Smooth muscle cell (in vitro differentiated cells): Measurements from ENCODE around the gene ACAP3. TPM values are rescaled to one million over a fixed set of nuclear protein-coding genes. Genes with fewer than 3 reads are reported as not detected.

Experiments
- DNase-seq: peaks from one replicate; lab custom pipeline; 2025; ENCODE audit not compliant: unreplicated experiment; lab: John Stamatoyannopoulos, UW
- H2AFZ ChIP-seq: fragments of 200-600 bp; sonication (generic); 2 replicates; pipeline ENCODE4 v1.6.0; 2016; ENCODE audit warnings: antibody characterized with exemption, low read depth, mild to moderate bottlenecking
- H3F3A ChIP-seq: fragments of 200-600 bp; sonication (generic); 2 replicates; pipeline ENCODE4 v1.6.0; 2017; ENCODE audit warnings: antibody characterized with exemption, low read depth
- H3K27ac ChIP-seq: fragments of 200-600 bp; sonication (generic); 2 replicates; pipeline ENCODE4 v1.5.1; 2016; ENCODE audit warnings: low read depth, mild to moderate bottlenecking
- H3K27me3 ChIP-seq: fragments of 200-600 bp; sonication (generic); 2 replicates; pipeline ENCODE4 v1.6.1; 2016; ENCODE audit warnings: low read depth, mild to moderate bottlenecking
- H3K36me3 ChIP-seq: fragments of 200-600 bp; sonication (generic); 2 replicates; pipeline ENCODE4 v1.5.1; 2016; ENCODE audit warnings: low read depth
- H3K4me1 ChIP-seq: fragments of 200-600 bp; sonication (generic); 2 replicates; pipeline ENCODE4 v1.5.1; 2016; ENCODE audit warnings: low read depth
- H3K4me2 ChIP-seq: fragments of 200-600 bp; sonication (generic); 2 replicates; pipeline ENCODE4 v1.6.0; 2016; ENCODE audit warnings: mild to moderate bottlenecking
- H3K4me3 ChIP-seq: fragments of 200-600 bp; sonication (generic); 2 replicates; pipeline ENCODE4 v1.5.1; 2016; ENCODE audit warnings: mild to moderate bottlenecking
- H3K79me2 ChIP-seq: fragments of 200-600 bp; sonication (generic); 2 replicates; pipeline ENCODE4 v1.6.0; 2016; ENCODE audit warnings: low read depth, mild to moderate bottlenecking
- H3K9ac ChIP-seq: fragments of 200-600 bp; sonication (generic); 2 replicates; pipeline ENCODE4 v1.6.0; 2016; ENCODE audit warnings: low read depth
- H3K9me3 ChIP-seq: fragments of 200-600 bp; sonication (generic); replicated peaks from 2 replicates; pipeline ENCODE4 v1.5.1; 2016; ENCODE audit warnings: low read depth
- H4K20me1 ChIP-seq: fragments of 200-600 bp; sonication (generic); 2 replicates; pipeline ENCODE4 v1.6.0; 2016; ENCODE audit warnings: low read depth
- CTCF ChIP-seq: fragments of 200-600 bp; sonication (generic); IDR thresholded peaks from 2 replicates; pipeline ENCODE4 v1.5.1; 2017; ENCODE audit warnings: borderline replicate concordance, mild to moderate bottlenecking, antibody characterized with exemption; ENCODE audit not compliant: insufficient read depth, poor library complexity, severe bottlenecking
- WGBS: methylation state at CpG from one replicate; pipeline ENCODE4 v1.1.7; 2016; ENCODE audit warnings: low lambda C conversion rate; 5-methylcytosine and 5-hydroxymethylcytosine counted together
- polyA plus RNA-seq: library from polyadenylated mRNA; unstranded; fragments of >200 nt; fragmentation: Nextera tagmentation; extraction: Ambion mirVana; gene quantifications from 2 replicates; pipeline ENCODE4 v1.2.1, GENCODE V29; 2016
- total RNA-seq: library from RNA; depleted of rRNA; stranded (reverse); fragments of >200 nt; gene quantifications from 2 replicates; pipeline ENCODE4 v1.2.3, GENCODE V29; 2014

ACAP3 gene
- total and polyA plus RNA-seq, 2 experiments from 2014 or later, result 29.9 to 63.9 TPM

- 96% methylated on average over 16 of the region's 16 CpGs for WGBS
- Histone ChIP-seq H2AFZ (no peak overlapping the region), H3F3A (peaks cover 2% of the 10 kb centered on the region), H3K4me3 (no peak overlapping the region), H3K4me1 (no peaks in the 10 kb centered on the region), H4K20me1 (peaks cover 79% of the 10 kb centered on the region), H3K36me3 (no peaks in the 10 kb centered on the region), H3K27ac (no peak overlapping the region), H3K79me2 (peaks cover 29% of the 10 kb centered on the region), H3K4me2 (no peak overlapping the region), H3K9me3 (no peaks in the 10 kb centered on the region), H3K9ac (no peak overlapping the region), H3K27me3 (no peaks in the 10 kb centered on the region)
- TF ChIP-seq CTCF, result no peak
- no peak for DNase-seq
These were observed 46.7 kb downstream of the ACAP3 start for GRCh38 chr1:1260843-1261560.

- WGBS, result 96% methylated on average over 26 of the region's 26 CpGs
- H3K27me3 ChIP-seq, result no peaks in the 10 kb centered on the region
- H3K27ac ChIP-seq, result no peak overlapping the region
- peaks cover 28% of the 10 kb centered on the region for H3K79me2 ChIP-seq
- H3K4me3 ChIP-seq, result no peak overlapping the region
- no peak overlapping the region for H3K9ac ChIP-seq
- H4K20me1 ChIP-seq, result peaks cover 84% of the 10 kb centered on the region
- no peak for DNase-seq
- H2AFZ ChIP-seq, result no peak overlapping the region
- no peak overlapping the region for H3K4me2 ChIP-seq
- H3K36me3 ChIP-seq, result no peaks in the 10 kb centered on the region
- TF ChIP-seq CTCF, result no peak
- no peaks in the 10 kb centered on the region for H3F3A ChIP-seq
- H3K4me1 ChIP-seq, result no peaks in the 10 kb centered on the region
- H3K9me3 ChIP-seq, result no peaks in the 10 kb centered on the region
These were observed 47.7 kb downstream of the ACAP3 start for GRCh38 chr1:1259951-1260600.

GRCh38 chr1:1259540-1259939 is 48.2 kb downstream of the ACAP3 start:
- Histone ChIP-seq H3K4me1 (no peaks in the 10 kb centered on the region), H3F3A (no peaks in the 10 kb centered on the region), H3K27me3 (no peaks in the 10 kb centered on the region), H3K36me3 (no peaks in the 10 kb centered on the region), H3K9me3 (no peaks in the 10 kb centered on the region), H4K20me1 (peaks cover 84% of the 10 kb centered on the region), H3K4me2 (no peak overlapping the region), H2AFZ (no peak overlapping the region), H3K27ac (no peak overlapping the region), H3K9ac (no peak overlapping the region), H3K4me3 (no peak overlapping the region), H3K79me2 (peaks cover 28% of the 10 kb centered on the region)
- DNase-seq, result no peak
- TF ChIP-seq CTCF, result no peak
- 99% methylated on average over 18 of the region's 18 CpGs for WGBS
